ENCODE measurements around the gene AKAP9. TPM values are rescaled to one million over a fixed set of nuclear protein-coding genes. Genes with fewer than 3 reads are reported as not detected.
"Not testable (repeated sequence)": the region's sequence is repeated elsewhere in the genome, so short reads cannot be mapped to it uniquely, and the experiment has no call there.

Gene AKAP9
- total and polyA plus RNA-seq, 9 donors: 63.1 to 94.0 (median 79.0) TPM

DNA sequence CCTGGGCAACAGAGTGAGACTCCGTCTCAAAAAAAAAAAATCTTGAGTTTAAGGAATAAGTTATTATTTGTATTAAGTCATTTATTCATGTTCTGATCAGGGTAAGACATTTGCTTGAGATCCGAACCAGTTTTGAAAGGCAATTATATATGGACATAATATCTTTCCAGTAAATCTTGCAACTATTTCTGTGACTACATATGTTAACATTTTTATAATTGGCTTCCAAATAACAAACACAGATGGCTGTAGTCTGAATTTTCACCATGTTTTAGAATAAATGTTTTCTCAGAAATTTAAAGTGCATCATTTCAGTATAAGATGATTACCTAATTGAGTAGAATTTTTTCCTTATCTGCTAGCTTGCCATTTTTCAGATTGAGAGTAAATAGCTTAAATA is 21.2 kb downstream of the AKAP9 start:
- no peaks in the 10 kb centered on the region for H3K27me3 ChIP-seq (ENCODE audit: control insufficient read depth, insufficient read depth, low read length)

DNA sequence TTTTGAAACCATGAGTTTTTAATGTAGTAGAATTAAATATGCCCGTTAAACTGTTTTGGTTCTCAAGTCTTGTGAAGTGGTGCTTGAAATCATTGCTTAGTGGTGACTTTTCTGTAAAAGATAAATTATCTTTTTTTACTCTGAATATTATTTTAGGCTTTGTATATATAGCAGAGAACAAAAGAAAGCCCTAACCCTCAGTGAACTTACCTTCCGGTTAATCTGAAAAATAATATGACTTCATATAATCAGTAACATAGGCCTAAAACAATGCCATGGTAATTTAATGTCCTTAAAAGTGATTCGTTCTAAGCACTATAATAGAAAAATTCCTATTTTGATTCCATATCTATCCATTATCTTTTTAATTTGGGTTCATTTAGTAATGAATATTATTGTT is 21.8 kb downstream of the AKAP9 start:
- H3K36me3 ChIP-seq (ENCODE audit: control insufficient read depth, insufficient read depth, low read length): no peaks in the 10 kb centered on the region
- H3K27ac ChIP-seq (ENCODE audit: low read length): no peak overlapping the region
- H3K4me1 ChIP-seq (ENCODE audit: control insufficient read depth, insufficient read depth, low read length): no peaks in the 10 kb centered on the region
- no peaks in the 10 kb centered on the region for H3K27me3 ChIP-seq (ENCODE audit: control insufficient read depth, insufficient read depth, low read length)
- H3K4me3 ChIP-seq (ENCODE audit: low read length): no peak overlapping the region
- no CpG with 5 or more reads among the region's 3 CpGs for WGBS (ENCODE audit: insufficient coverage)
- H3K9me3 ChIP-seq (replicated peaks; ENCODE audit: control insufficient read depth, low read depth, low read length): no peaks in the 10 kb centered on the region
- DNase-seq: no peak

More for the DNA sequence above, 21.2 kb downstream of the AKAP9 start:
- H3K4me1 ChIP-seq (ENCODE audit: control insufficient read depth, insufficient read depth, low read length): no peaks in the 10 kb centered on the region
- no peak for DNase-seq
- H3K27ac ChIP-seq (ENCODE audit: low read length): no peak overlapping the region
- H3K9me3 ChIP-seq (replicated peaks; ENCODE audit: control insufficient read depth, low read depth, low read length): no peaks in the 10 kb centered on the region
- WGBS (ENCODE audit: insufficient coverage): no CpG with 5 or more reads among the region's 2 CpGs
- no peak overlapping the region for H3K4me3 ChIP-seq (ENCODE audit: low read length)
- no peaks in the 10 kb centered on the region for H3K36me3 ChIP-seq (ENCODE audit: control insufficient read depth, insufficient read depth, low read length)

DNA sequence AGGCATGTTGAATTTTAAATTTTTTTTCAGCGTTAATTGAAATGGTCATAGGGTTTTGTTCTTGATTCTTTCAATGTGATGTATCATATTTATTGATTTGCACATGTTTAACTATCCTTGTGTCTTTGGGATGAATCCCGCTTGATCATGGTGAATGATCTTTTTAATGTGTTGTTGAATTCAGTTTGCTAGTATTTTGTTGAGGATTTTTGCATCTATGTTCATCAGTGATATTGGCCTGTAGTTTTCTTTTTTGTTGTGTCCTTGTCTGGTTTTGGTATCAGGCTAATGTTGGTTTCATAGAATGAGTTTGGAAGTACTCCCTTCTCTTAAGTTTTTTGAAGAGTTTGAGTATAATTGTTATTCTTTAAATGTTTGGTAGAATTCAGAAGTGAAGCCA is 26.9 kb downstream of the AKAP9 start:
- no CpG with 5 or more reads among the region's 2 CpGs for WGBS (ENCODE audit: insufficient coverage)
- H3K27me3 ChIP-seq (ENCODE audit: control insufficient read depth, insufficient read depth, low read length); H3K9me3 ChIP-seq (replicated peaks; ENCODE audit: control insufficient read depth, low read depth, low read length); H3K4me1 ChIP-seq (ENCODE audit: control insufficient read depth, insufficient read depth, low read length); H3K27ac ChIP-seq (ENCODE audit: low read length); H3K4me3 ChIP-seq (ENCODE audit: low read length); DNase-seq; H3K36me3 ChIP-seq (ENCODE audit: control insufficient read depth, insufficient read depth, low read length): not testable (repeated sequence)

DNA sequence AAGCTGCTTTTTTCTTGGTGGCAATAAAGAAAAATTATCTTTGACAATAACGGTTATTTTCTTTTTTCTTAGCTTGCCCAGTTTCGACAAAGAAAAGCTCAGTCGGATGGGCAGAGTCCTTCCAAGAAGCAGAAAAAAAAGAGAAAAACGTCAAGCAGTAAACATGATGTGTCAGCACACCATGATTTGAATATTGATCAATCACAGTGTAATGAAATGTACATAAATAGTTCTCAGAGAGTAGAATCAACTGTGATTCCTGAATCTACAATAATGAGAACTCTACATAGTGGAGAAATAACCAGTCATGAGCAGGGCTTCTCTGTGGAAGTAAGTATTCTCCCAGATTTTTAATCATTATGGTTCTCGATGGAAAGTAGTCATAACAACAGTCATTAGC is 33.0 kb downstream of the AKAP9 start:
- H3K36me3 ChIP-seq (ENCODE audit: control insufficient read depth, insufficient read depth, low read length): peaks cover 5% of the 10 kb centered on the region
- H3K9me3 ChIP-seq (replicated peaks; ENCODE audit: control insufficient read depth, low read depth, low read length): no peaks in the 10 kb centered on the region
- H3K4me3 ChIP-seq (ENCODE audit: low read length): no peak overlapping the region
- no peak for DNase-seq
- no peaks in the 10 kb centered on the region for H3K27me3 ChIP-seq (ENCODE audit: control insufficient read depth, insufficient read depth, low read length)
- WGBS (ENCODE audit: insufficient coverage): 100% methylated on average over 2 of the region's 5 CpGs
- H3K27ac ChIP-seq (ENCODE audit: low read length): no peak overlapping the region
- peaks cover 2% of the 10 kb centered on the region for H3K4me1 ChIP-seq (ENCODE audit: control insufficient read depth, insufficient read depth, low read length)

DNA sequence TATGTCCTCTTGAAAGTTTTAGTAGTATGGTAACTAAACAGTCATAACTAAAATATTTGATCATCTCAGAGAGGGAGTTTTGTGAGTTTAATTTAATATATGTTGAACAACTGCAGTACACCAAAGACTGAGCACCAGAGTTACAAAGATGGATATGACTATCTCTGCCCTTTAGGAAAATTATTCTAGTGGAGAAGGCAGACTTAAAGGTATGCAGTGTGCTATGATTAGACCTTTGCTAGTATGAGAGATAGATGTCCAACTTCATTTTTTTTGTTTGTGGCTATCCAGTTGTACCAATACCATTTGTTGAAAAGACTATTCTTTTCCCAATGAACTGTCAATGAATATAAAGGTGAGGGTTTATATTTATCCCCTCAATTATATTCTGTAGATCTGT is 33.4 kb downstream of the AKAP9 start:
- H3K27ac ChIP-seq (ENCODE audit: low read length): no peak overlapping the region
- no peak overlapping the region for H3K4me3 ChIP-seq (ENCODE audit: low read length)
- H3K36me3 ChIP-seq (ENCODE audit: control insufficient read depth, insufficient read depth, low read length): peaks cover 8% of the 10 kb centered on the region
- DNase-seq: no peak
- no peaks in the 10 kb centered on the region for H3K27me3 ChIP-seq (ENCODE audit: control insufficient read depth, insufficient read depth, low read length)
- peaks cover 2% of the 10 kb centered on the region for H3K4me1 ChIP-seq (ENCODE audit: control insufficient read depth, insufficient read depth, low read length)
- H3K9me3 ChIP-seq (replicated peaks; ENCODE audit: control insufficient read depth, low read depth, low read length): no peaks in the 10 kb centered on the region

DNA sequence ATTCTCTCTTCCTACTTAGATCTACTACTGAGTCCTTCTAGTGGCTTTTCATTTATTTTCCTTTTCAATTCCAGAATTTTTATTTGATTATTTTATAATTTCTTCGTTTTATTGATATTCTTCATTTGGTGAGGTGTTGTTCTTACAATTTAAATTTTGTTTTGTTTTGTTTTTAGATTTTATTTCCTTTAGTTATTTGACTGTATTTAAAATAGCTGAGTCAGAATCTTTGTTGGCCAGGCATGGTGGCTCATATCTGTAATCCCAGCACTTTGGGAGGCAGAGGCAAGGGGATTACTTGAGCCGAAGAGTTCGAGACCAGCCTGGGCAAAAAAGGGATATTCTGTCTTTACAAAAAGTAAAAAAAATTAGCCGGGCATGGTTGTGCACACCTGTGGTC is 36.1 kb downstream of the AKAP9 start:
- 94% methylated on average over 3 of the region's 4 CpGs for WGBS (ENCODE audit: insufficient coverage)
- no peak for DNase-seq
- H3K27me3 ChIP-seq (ENCODE audit: control insufficient read depth, insufficient read depth, low read length): no peaks in the 10 kb centered on the region
- H3K27ac ChIP-seq (ENCODE audit: low read length): no peak overlapping the region
- no peak overlapping the region for H3K4me3 ChIP-seq (ENCODE audit: low read length)
- H3K36me3 ChIP-seq (ENCODE audit: control insufficient read depth, insufficient read depth, low read length): peaks cover 13% of the 10 kb centered on the region
- no peaks in the 10 kb centered on the region for H3K9me3 ChIP-seq (replicated peaks; ENCODE audit: control insufficient read depth, low read depth, low read length)
- H3K4me1 ChIP-seq (ENCODE audit: control insufficient read depth, insufficient read depth, low read length): peaks cover 2% of the 10 kb centered on the region

DNA sequence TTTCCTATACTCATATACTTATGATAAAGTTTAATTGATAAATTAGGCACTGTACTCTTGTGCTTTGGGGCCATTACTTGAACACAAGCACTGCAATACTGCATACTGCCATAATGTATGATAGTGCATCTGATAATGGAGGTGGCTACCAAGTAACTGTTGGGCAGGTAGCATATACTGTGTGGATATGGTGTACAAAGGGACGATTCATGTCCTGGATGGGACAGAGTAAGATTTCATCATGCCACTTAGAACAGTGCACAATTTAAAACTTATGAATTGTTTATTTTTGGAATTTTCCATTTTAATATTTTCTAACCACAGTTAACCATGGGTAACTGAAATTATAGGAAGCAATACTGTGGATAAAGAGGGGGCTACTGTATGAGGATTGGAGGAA is 38.9 kb downstream of the AKAP9 start:
- Histone ChIP-seq H3K27ac (ENCODE audit: low read length) (no peak overlapping the region), H3K36me3 (ENCODE audit: control insufficient read depth, insufficient read depth, low read length) (peaks cover 13% of the 10 kb centered on the region), H3K27me3 (ENCODE audit: control insufficient read depth, insufficient read depth, low read length) (no peaks in the 10 kb centered on the region), H3K4me3 (ENCODE audit: low read length) (no peak overlapping the region), H3K4me1 (ENCODE audit: control insufficient read depth, insufficient read depth, low read length) (no peaks in the 10 kb centered on the region), H3K9me3 (replicated peaks; ENCODE audit: control insufficient read depth, low read depth, low read length) (no peaks in the 10 kb centered on the region)
- no CpG with 5 or more reads among the region's 1 CpG for WGBS (ENCODE audit: insufficient coverage)
- DNase-seq: no peak

DNA sequence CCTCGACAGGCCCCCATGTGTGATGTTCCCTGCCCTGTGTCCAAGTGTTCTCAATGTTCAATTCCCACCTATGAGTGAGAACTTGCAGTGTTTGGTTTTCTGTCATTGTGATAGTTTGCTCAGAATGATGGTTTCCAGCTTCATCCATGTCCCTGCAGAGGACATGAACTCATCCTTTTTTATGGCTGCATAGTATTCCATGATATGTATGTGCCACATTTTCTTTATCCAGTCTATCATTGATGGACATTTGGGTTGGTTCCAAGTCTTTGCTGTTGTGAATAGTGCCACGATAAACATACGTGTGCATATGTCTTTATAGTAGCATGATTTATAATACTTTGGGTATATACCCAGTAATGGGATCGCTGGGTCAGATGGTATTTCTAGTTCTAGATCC is 41.7 kb downstream of the AKAP9 start:
- DNase-seq; H3K4me3 ChIP-seq (ENCODE audit: low read length); H3K9me3 ChIP-seq (replicated peaks; ENCODE audit: control insufficient read depth, low read depth, low read length); H3K4me1 ChIP-seq (ENCODE audit: control insufficient read depth, insufficient read depth, low read length); H3K27me3 ChIP-seq (ENCODE audit: control insufficient read depth, insufficient read depth, low read length); H3K27ac ChIP-seq (ENCODE audit: low read length); H3K36me3 ChIP-seq (ENCODE audit: control insufficient read depth, insufficient read depth, low read length): not testable (repeated sequence)
- no CpG with 5 or more reads among the region's 4 CpGs for WGBS (ENCODE audit: insufficient coverage)

DNA sequence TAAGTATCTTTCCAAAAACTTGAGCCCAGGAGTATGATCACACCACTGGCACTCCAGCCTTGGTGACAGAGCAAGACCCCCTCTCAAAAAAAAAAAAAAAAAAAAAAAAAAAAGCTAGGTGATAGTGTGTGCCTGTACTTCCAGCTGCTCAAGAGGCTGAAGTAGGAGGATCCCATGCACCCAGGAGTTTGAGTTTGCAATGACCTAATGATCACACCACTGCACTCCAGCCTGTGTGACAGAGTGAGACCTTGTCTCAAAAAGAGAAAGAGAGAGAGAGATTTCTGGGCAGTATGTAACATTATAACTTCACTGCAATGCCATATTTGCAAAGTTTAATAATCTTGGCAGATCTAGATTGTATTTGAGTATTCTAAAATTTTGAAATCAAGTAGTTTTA is 47.6 kb downstream of the AKAP9 start:
- no peak for DNase-seq
- Histone ChIP-seq H3K36me3 (ENCODE audit: control insufficient read depth, insufficient read depth, low read length) (peaks cover 6% of the 10 kb centered on the region), H3K9me3 (replicated peaks; ENCODE audit: control insufficient read depth, low read depth, low read length) (peaks cover 3% of the 10 kb centered on the region), H3K4me1 (ENCODE audit: control insufficient read depth, insufficient read depth, low read length) (no peaks in the 10 kb centered on the region), H3K27ac (ENCODE audit: low read length) (no peak overlapping the region), H3K27me3 (ENCODE audit: control insufficient read depth, insufficient read depth, low read length) (no peaks in the 10 kb centered on the region), H3K4me3 (ENCODE audit: low read length) (no peak overlapping the region)

DNA sequence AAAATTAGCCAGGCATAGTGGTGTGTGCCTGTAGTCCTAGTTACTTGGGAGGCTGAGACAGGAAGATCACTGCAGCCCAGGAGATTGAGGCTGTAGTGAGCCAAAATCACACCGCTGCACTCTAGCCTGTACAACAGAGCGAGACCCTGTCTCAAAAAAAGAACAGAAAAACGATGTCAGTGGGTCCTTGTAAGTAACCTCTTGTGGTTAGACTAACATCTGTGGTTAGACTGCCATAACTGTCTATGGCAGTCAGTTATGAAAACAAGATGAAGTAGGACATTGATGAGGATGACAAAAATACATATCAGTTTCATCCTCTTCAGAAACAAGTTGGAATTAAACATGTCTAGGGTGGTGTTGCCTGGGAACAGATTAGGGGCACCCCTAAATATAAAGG is 53.3 kb downstream of the AKAP9 start:
- no peak for DNase-seq
- WGBS (ENCODE audit: insufficient coverage): 83% methylated on average over 1 of the region's 3 CpGs
- H3K36me3 ChIP-seq (ENCODE audit: control insufficient read depth, insufficient read depth, low read length): peaks cover 29% of the 10 kb centered on the region

DNA sequence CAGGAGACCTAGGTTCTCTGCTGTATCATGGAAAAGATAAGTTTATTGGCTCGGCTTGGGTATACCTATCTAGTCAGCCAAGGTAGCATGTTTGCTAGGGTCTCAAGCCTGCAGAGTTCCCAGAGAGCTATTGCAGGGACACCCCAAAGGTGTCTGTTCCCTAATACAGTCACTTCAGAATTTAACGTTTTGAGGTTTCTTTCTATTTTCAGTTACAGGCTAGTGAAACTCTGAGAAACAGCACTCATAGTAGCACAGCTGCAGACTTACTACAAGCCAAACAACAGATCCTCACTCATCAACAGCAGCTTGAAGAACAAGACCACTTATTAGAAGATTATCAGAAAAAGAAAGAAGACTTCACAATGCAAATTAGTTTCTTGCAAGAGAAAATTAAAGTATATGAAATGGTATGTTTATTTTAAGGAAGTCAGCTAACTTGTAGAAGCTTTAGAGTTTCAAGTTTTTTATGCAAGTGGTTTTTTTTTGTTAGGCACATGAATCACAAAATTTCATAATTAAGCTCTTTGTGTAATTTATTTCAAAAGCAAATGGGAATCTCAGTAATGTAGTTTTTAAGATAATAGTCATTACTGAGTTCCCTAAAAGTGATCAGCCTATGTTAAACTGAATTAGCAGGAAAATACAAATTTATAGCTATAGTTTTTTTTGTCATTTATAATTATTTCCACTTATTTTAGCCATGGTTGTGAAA is 54.9 kb downstream of the AKAP9 start:
- peaks cover 34% of the 10 kb centered on the region for H3K36me3 ChIP-seq (ENCODE audit: control insufficient read depth, insufficient read depth, low read length)

More for the DNA sequence above, 53.3 kb downstream of the AKAP9 start:
- no peaks in the 10 kb centered on the region for H3K9me3 ChIP-seq (replicated peaks; ENCODE audit: control insufficient read depth, low read depth, low read length)
- no peaks in the 10 kb centered on the region for H3K27me3 ChIP-seq (ENCODE audit: control insufficient read depth, insufficient read depth, low read length)
- H3K27ac ChIP-seq (ENCODE audit: low read length): no peak overlapping the region
- H3K4me3 ChIP-seq (ENCODE audit: low read length): no peak overlapping the region
- H3K4me1 ChIP-seq (ENCODE audit: control insufficient read depth, insufficient read depth, low read length): no peaks in the 10 kb centered on the region

More for the DNA sequence above, 54.9 kb downstream of the AKAP9 start:
- Histone ChIP-seq H3K4me3 (ENCODE audit: low read length) (no peak overlapping the region), H3K4me1 (ENCODE audit: control insufficient read depth, insufficient read depth, low read length) (no peaks in the 10 kb centered on the region), H3K27ac (ENCODE audit: low read length) (no peak overlapping the region), H3K9me3 (replicated peaks; ENCODE audit: control insufficient read depth, low read depth, low read length) (no peaks in the 10 kb centered on the region), H3K27me3 (ENCODE audit: control insufficient read depth, insufficient read depth, low read length) (no peaks in the 10 kb centered on the region)
- no peak for DNase-seq
- WGBS (ENCODE audit: insufficient coverage): 100% methylated on average over 1 of the region's 2 CpGs
